H7 (cell line): Measurements from ENCODE around the gene ADAM8. TPM values are rescaled to one million over a fixed set of nuclear protein-coding genes. Genes with fewer than 3 reads are reported as not detected.
A peak's percentile ranks its signal among the peaks of the same experiment; 100 is the strongest.

Experiments
- DNase-seq: peaks from one replicate; pipeline ENCODE4 v3.0.0; 2012
- H3K27me3 ChIP-seq: 2 replicates; pipeline ENCODE4 v1.6.0; 2011; ENCODE audit warnings: mild to moderate bottlenecking, low read length; ENCODE audit not compliant: control insufficient read depth, insufficient read depth
- H3K36me3 ChIP-seq: replicated peaks from 2 replicates; pipeline ENCODE4 v1.5.1; 2011; ENCODE audit warnings: low read length; ENCODE audit not compliant: control insufficient read depth, insufficient read depth
- H3K4me3 ChIP-seq: 2 replicates; pipeline ENCODE4 v1.5.1; 2011; ENCODE audit warnings: low read depth, mild to moderate bottlenecking, control low read depth, low read length, moderate library complexity; ENCODE audit not compliant: insufficient read depth
- total RNA-seq: library from RNA; depleted of rRNA; stranded (reverse); fragments of >200 nt; shearing (Covaris generic); gene quantifications from 2 replicates; pipeline ENCODE4 v1.2.3, GENCODE V29; 2014

Gene ADAM8
- total RNA-seq, 1 experiment from 2014 or later = 1.3 TPM

DNA sequence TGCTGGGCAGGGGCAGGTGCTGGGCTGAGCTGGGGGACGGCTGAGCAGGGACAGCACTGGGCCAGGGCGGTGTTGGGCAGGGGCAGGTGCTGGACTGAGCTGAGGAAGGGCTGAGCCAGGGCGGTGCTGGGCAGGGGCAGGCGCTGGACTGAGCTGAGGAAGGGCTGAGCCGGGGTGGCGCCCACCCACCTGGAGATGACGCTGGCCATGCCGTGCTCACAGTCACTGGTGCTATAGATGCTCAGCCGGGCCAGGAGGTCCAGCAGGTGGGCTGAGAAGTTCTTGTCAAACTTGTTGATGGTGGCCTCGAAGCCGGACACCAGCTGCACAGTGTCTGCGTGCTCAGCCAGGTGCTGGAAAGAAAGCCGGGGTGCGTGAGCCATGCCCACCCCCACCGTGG lies 4.4 kb upstream of the ADAM8 start:
- Histone ChIP-seq H3K27me3 (peaks cover 6% of the 10 kb centered on the region), H3K4me3 (no peak overlapping the region), H3K36me3 (peaks cover 13% of the 10 kb centered on the region)
- no peak for DNase-seq

GRCh38 chr10:133280391-133281059 lies 3.9 kb upstream of the ADAM8 start:
- Histone ChIP-seq H3K27me3 (peaks cover 8% of the 10 kb centered on the region), H3K4me3 (no peak overlapping the region), H3K36me3 (peaks cover 13% of the 10 kb centered on the region)

GRCh38 chr10:133279326-133280226 lies 2.9 kb upstream of the ADAM8 start:
- Histone ChIP-seq H3K36me3 (peaks cover 9% of the 10 kb centered on the region), H3K4me3 (no peak overlapping the region), H3K27me3 (peaks cover 8% of the 10 kb centered on the region)
- no peak for DNase-seq

More at GRCh38 chr10:133280391-133281059, 3.9 kb upstream of the ADAM8 start:
- no peak for DNase-seq

- Histone ChIP-seq H3K36me3 (peaks cover 7% of the 10 kb centered on the region), H3K27me3 (peaks cover 8% of the 10 kb centered on the region)
- no peak for DNase-seq
Measured at GRCh38 chr10:133278577-133279265, 2.1 kb upstream of the ADAM8 start.

DNA sequence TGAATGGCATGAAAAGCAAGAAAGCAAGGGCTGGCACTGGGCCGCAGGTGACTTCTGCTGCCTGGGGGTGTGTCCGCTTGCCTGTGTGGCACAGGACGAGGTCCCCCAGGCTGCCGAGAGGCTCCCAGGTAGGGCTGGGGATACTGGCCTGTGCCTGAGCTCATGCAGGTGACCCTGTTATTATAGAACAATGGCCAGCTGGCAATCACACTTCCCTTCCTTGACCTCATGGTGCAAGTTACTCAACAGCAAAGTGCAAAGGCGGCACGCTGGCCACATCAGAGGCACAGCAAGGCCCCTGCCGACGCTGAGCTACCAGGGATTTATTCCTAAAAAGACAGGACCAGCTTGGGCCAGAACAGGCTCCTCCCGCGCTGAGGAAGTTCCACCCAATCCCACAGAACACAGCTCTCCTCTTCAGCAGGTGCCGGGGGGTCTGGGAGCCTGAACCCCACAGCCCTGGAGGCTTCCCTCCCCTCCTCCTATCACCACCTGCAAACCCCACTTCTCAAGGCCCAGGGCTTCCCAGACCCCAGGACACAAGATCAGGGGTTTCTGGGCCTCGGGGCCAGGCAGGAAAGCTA lies 1.4 kb upstream of the ADAM8 start:
- Histone ChIP-seq H3K27me3 (peaks cover 8% of the 10 kb centered on the region), H3K4me3 (no peak overlapping the region), H3K36me3 (peaks cover 7% of the 10 kb centered on the region)
- DNase-seq = no peak

More at GRCh38 chr10:133278577-133279265, 2.1 kb upstream of the ADAM8 start:
- no peak overlapping the region for H3K4me3 ChIP-seq

DNA sequence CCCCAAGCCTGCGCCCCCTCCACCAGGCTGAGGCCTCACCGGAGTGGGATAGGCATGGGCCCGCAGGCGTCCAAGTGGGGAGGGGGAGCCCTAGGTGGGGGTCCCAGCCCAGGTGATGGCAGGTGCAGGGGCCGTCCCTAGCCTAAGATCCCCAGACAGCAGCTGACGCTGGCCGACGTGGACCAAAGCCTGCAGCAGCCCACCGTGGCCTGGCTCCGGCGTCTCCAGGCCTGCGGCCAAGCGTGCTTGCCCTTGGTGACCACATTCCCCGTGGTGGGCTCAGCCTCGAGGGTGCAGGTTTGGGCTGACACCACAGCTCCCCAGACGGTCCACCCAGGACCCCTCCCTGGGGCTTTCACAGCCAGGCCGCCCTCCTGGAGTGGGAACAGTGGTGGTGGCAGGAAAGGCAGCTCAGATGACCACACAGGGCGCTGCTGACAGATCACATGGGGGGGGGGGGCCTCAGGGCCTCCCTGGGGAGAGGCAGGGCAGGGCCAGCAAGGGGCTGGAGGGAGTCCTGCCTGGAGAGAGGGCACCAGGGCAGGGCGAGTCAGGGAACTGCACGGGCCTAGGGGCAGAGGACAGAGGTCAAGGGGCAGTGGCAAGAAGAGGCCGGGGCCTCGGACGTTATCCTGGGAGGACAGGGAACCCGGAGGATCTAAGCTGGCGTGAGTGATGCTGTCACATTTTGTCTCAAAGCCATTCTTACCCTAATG lies 767 bp upstream of the ADAM8 start:
- Histone ChIP-seq H3K36me3 (peaks cover 5% of the 10 kb centered on the region), H3K4me3 (no peak overlapping the region; the same call in 1 of the 2 replicates), H3K27me3 (peaks cover 8% of the 10 kb centered on the region)
- no peak for DNase-seq

DNA sequence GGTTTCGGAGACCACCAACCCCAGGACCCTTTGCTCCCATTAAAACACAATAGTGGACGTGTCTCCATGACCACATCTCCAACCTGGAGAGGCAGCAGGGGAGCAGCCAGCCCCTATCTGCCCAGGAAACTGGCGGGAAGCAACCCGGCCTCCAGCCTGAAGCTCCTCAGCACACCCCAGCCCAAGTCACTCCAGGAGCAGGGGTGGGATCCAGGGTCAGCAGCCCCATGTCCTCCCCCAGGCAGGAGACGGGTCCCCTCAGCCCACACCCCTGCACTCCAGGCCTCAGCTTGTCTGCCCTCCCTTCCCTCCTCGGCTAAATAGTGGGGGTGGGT lies 601 bp downstream of the ADAM8 start:
- Histone ChIP-seq H3K27me3 (peaks cover 8% of the 10 kb centered on the region), H3K4me3 (peak overlapping the region; percentile 39; the same call in 1 of the 2 replicates), H3K36me3 (peaks cover 3% of the 10 kb centered on the region)
- DNase-seq = peak; percentile 83

DNA sequence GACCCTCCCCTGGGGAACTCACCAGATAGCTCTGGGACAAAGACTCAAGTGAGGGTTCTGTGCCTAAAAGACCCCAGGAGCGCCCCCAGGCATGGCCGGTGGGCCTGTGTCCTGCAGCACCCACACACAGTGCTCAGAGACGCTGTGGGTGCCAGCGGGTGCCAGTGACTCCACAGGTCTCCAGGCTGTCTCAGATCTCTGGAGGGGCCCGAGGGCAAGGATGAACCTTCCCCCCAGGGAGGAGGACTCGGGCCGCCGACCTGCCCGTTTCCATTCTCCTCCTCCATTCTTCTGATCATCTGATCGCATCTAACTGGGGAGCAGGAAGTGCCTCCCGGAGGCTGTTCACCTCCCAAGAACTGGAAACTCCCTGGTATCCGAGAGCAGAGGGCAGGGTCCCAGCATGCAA lies 980 bp downstream of the ADAM8 start:
- peaks cover 8% of the 10 kb centered on the region for H3K27me3 ChIP-seq
- peak; percentile 82 for DNase-seq
- H3K36me3 ChIP-seq = peaks cover 3% of the 10 kb centered on the region
- no peak overlapping the region for H3K4me3 ChIP-seq

DNA sequence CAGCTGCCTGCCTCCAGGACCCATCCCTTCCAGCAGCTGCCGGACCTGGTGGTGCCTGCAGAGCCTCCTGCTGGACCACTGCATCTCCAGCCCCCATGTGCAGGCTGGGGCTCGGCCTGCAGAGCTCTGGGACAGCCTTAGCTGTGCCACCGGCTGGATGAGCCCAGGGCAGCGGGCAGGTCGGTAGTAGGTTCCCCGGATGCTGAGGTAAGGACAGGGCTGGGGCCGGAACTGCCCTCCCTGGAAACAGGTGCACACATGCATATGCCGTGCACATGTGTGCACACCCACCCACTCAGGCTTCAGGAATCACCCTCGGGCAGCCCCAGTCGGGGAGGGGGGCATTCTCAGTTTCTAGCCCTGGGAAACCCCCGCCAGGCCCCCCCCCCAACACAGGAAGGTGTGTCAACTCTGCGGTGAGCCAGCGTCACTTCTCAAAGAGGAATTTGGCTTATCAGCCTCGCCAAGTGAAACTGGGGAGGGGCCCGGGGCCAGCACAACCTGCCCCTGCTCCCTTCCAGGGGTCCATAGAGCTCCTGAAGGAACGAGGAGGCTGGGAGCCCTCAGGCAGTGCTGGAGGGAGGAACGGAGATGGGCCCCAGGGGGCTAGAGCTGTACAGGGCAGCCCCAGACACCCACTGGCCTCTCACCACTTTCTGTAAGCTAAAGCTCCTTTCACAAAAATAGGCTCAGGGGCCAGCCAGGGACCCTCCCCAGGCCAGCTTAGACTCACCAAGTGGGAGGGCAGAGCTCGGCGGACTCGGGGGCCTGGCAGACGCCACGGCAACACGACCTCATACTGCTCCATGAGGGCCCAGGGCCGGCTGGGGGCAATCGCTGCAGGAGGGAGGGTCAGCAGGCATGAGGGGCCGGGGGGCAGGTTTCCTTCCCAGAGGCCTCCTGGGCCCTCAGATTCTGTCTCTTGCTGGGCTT lies 1.7 kb downstream of the ADAM8 start:
- no peak for DNase-seq
- Histone ChIP-seq H3K36me3 (peaks cover 3% of the 10 kb centered on the region), H3K27me3 (peaks cover 8% of the 10 kb centered on the region), H3K4me3 (no peak overlapping the region)

- Histone ChIP-seq H3K4me3 (no peak overlapping the region), H3K36me3 (no peaks in the 10 kb centered on the region), H3K27me3 (peaks cover 8% of the 10 kb centered on the region)
- no peak for DNase-seq
Measured at GRCh38 chr10:133273534-133274143, 3.0 kb downstream of the ADAM8 start.

GRCh38 chr10:133272964-133273420 lies 3.7 kb downstream of the ADAM8 start:
- no peak overlapping the region for H3K4me3 ChIP-seq
- no peak for DNase-seq
- H3K36me3 ChIP-seq = no peaks in the 10 kb centered on the region
- peaks cover 8% of the 10 kb centered on the region for H3K27me3 ChIP-seq

DNA sequence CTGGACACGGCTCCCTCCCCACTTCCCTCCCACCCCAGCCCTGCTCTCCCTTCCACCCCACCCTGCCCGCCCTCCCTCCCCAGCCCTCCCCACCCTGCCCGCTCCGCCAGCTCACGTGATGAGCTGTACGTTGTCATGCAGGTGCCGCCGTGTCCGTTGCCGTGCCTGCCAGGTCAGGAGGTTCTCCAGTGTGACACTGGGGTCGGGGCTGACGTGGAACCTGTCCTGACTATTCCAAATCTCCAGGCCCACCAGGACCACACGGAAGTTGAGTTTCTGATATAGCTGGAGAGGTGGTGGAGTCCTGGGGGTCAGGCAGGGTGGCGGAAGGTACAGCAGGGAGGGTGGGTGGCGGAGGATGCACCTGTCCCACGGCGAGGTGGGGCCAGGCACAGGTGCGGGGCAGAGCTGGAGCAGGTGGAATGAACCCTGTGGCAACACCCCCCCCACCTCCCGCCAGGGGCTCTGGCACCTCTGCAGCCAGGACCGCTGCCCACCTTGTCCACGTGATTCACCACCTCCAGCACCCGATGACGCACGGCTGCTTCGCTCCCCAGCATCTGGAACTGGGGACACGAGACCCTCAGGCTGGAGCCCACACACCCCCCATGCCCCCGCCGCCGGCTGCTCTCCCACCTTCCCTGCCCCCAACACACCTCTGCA lies 4.2 kb downstream of the ADAM8 start:
- no peak for DNase-seq
- Histone ChIP-seq H3K36me3 (no peaks in the 10 kb centered on the region), H3K27me3 (peaks cover 8% of the 10 kb centered on the region), H3K4me3 (no peak overlapping the region)
